ENCODE measurements around the gene FAM83C. TPM values are rescaled to one million over a fixed set of nuclear protein-coding genes. Genes with fewer than 3 reads are reported as not detected.

Gene FAM83C
- total RNA-seq, 4 donors from 2014 or later = not detected

GRCh38 chr20:35238170-35238569, 54.1 kb downstream of the FAM83C start:
- H3K4me1 ChIP-seq = no peaks in the 10 kb centered on the region
- intact Hi-C loops (cut with DNase I) = no loop called here
- no peaks in the 10 kb centered on the region for H3K9me3 ChIP-seq
- TF ChIP-seq POLR2A (IDR thresholded peaks at IDR 0.05; ENCODE audit: low read depth) (no peak), EP300 (IDR thresholded peaks at IDR 0.05) (no peak), POLR2AphosphoS5 (IDR thresholded peaks at IDR 0.05) (no peak), CTCF (IDR thresholded peaks at IDR 0.05) (no peak)
- H3K27ac ChIP-seq (replicated peaks in 1 of 4) = no peak overlapping the region
- no peak for DNase-seq (ENCODE audit: extremely low spot score)
- H3K36me3 ChIP-seq = peaks cover 0 to 37% (median 12%) of the 10 kb centered on the region in 4 donors
- WGBS = 84% methylated on average over 4 of the region's 4 CpGs
- no peak overlapping the region for H3K4me3 ChIP-seq
- H3K27me3 ChIP-seq = no peaks in the 10 kb centered on the region

DNA sequence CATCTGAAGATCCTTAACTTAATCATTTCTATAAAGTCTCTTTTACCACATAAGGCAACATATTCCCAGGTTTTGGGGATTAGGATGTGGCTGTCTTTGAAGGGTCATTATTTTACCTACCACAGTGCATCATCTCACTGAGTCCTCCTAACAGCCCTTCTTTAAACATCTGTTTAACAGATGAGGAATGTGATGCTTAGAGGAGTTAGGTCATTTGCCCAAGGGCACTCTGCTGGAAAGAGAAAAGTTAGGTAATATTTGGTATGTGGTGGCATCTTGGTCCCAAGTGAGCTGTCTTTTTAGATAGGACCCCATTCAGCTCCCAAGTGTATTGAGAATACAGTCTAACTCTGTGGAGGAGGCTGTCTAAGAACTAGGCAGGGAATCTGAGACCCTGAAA, 54.7 kb downstream of the FAM83C start:
- peaks cover 0 to 37% (median 12%) of the 10 kb centered on the region in 4 donors for H3K36me3 ChIP-seq
- TF ChIP-seq POLR2AphosphoS5 (IDR thresholded peaks at IDR 0.05) (no peak), EP300 (IDR thresholded peaks at IDR 0.05) (no peak), CTCF (IDR thresholded peaks at IDR 0.05) (no peak), POLR2A (IDR thresholded peaks at IDR 0.05; ENCODE audit: low read depth) (no peak)
- intact Hi-C loops (cut with DNase I) = no loop called here
- H3K27me3 ChIP-seq = no peaks in the 10 kb centered on the region
- no peak overlapping the region for H3K4me3 ChIP-seq
- H3K27ac ChIP-seq (replicated peaks in 1 of 4) = no peak overlapping the region
- H3K9me3 ChIP-seq = no peaks in the 10 kb centered on the region
- no peaks in the 10 kb centered on the region for H3K4me1 ChIP-seq
- DNase-seq (ENCODE audit: extremely low spot score) = no peak

- no peak overlapping the region for H3K4me3 ChIP-seq
- H3K36me3 ChIP-seq = peaks cover 0 to 41% (median 12%) of the 10 kb centered on the region in 4 donors
- intact Hi-C loops (cut with DNase I) = no loop called here
- H3K9me3 ChIP-seq = no peaks in the 10 kb centered on the region
- no peak overlapping the region for H3K27ac ChIP-seq (replicated peaks in 1 of 4)
- no peaks in the 10 kb centered on the region for H3K4me1 ChIP-seq
- 88% methylated on average over 4 of the region's 6 CpGs for WGBS
- no peak for DNase-seq (ENCODE audit: extremely low spot score)
- no peak for TF ChIP-seq POLR2AphosphoS5 (IDR thresholded peaks at IDR 0.05)
- TF ChIP-seq CTCF (IDR thresholded peaks at IDR 0.05) = no peak
- no peak for TF ChIP-seq EP300 (IDR thresholded peaks at IDR 0.05)
- TF ChIP-seq POLR2A (IDR thresholded peaks at IDR 0.05; ENCODE audit: low read depth) = no peak
- H3K27me3 ChIP-seq = no peaks in the 10 kb centered on the region
These were observed 56.3 kb downstream of the FAM83C start for GRCh38 chr20:35235881-35236280.

Other genes starting within 250 kb of the FAM83C start
- gene TRPC4AP, start 199.6 kb downstream of the FAM83C start, total RNA-seq = 10 to 100 TPM; 44.1 to 58.2 (median 52.1) TPM
- gene EDEM2, start 145.1 kb downstream of the FAM83C start, total RNA-seq = 10 to 100 TPM; 13.3 to 20.3 (median 14.6) TPM
- gene PROCR, start 120.4 kb downstream of the FAM83C start, total RNA-seq = 10 to 100 TPM; 18.3 to 74.7 (median 38.1) TPM
- 1 to 10 TPM in 3 of 4 donors, under 1 TPM in 1; 0.83 to 4.0 (median 2.0) TPM for gene MMP24, start 65.7 kb downstream of the FAM83C start, total RNA-seq
- gene MMP24OS, start 14.3 kb downstream of the FAM83C start, total RNA-seq = 10 to 100 TPM; 27.7 to 37.8 (median 32.0) TPM
- gene EIF6, start 7.7 kb downstream of the FAM83C start, total RNA-seq = 100 to 1,000 TPM in 1 of 4 donors, 10 to 100 TPM in 3; 47.8 to 106 (median 85.0) TPM
- gene UQCC1, start 119.5 kb upstream of the FAM83C start, total RNA-seq = 10 to 100 TPM; 19.9 to 31.2 (median 30.7) TPM
- under 1 TPM; 0.39 to 0.83 (median 0.44) TPM for gene GDF5, start 145.8 kb upstream of the FAM83C start, total RNA-seq
- gene CEP250, start 163.2 kb upstream of the FAM83C start, total RNA-seq = 10 to 100 TPM; 17.7 to 35.8 (median 23.7) TPM
- not detected for gene C20orf173, start 237.2 kb upstream of the FAM83C start, total RNA-seq
- 100 to 1,000 TPM; 125 to 184 (median 133) TPM for gene ERGIC3, start 249.7 kb upstream of the FAM83C start, total RNA-seq